Mucosa of stomach (tissue), 1 donor: ENCODE measurements around the gene PIK3C2B.

Source experiments
- H3K27me3 ChIP-seq: one replicate; pipeline ENCODE4 v1.7.0; 2013; ENCODE audit warnings: mild to moderate bottlenecking, low read length; ENCODE audit not compliant: control insufficient read depth, insufficient read depth
- H3K36me3 ChIP-seq: one replicate; pipeline ENCODE4 v1.7.0; 2013; ENCODE audit warnings: low read length; ENCODE audit not compliant: control insufficient read depth, insufficient read depth
- H3K4me1 ChIP-seq: one replicate; pipeline ENCODE4 v1.7.0; 2013; ENCODE audit warnings: mild to moderate bottlenecking, low read length; ENCODE audit not compliant: control insufficient read depth, insufficient read depth
- H3K4me3 ChIP-seq: one replicate; pipeline ENCODE4 v1.7.0; 2013; ENCODE audit warnings: low read length
- H3K9ac ChIP-seq: one replicate; pipeline ENCODE4 v1.7.0; 2013; ENCODE audit warnings: mild to moderate bottlenecking, low read length, moderate library complexity
- H3K9me3 ChIP-seq: one replicate; pipeline ENCODE4 v1.7.0; 2013; ENCODE audit warnings: mild to moderate bottlenecking, low read length, moderate library complexity; ENCODE audit not compliant: control insufficient read depth
- donor health status: Pancreatic carcinoma.

Gene PIK3C2B

GRCh38 chr1:204472660-204473059 is 21.9 kb downstream of the PIK3C2B start:
- Histone ChIP-seq H3K36me3 (peaks cover 8% of the 10 kb centered on the region), H3K27me3 (no peaks in the 10 kb centered on the region), H3K4me1 (peaks cover 16% of the 10 kb centered on the region), H3K9me3 (no peaks in the 10 kb centered on the region), H3K9ac (no peak overlapping the region), H3K4me3 (no peak overlapping the region)

- Histone ChIP-seq H3K4me1 (peaks cover 6% of the 10 kb centered on the region), H3K36me3 (peaks cover 8% of the 10 kb centered on the region), H3K4me3 (no peak overlapping the region), H3K9me3 (no peaks in the 10 kb centered on the region), H3K27me3 (no peaks in the 10 kb centered on the region), H3K9ac (no peak overlapping the region)
Measured at GRCh38 chr1:204471687-204472086, 22.9 kb downstream of the PIK3C2B start.

- peaks cover 8% of the 10 kb centered on the region for H3K36me3 ChIP-seq
- no peaks in the 10 kb centered on the region for H3K9me3 ChIP-seq
- H3K4me1 ChIP-seq, result peaks cover 16% of the 10 kb centered on the region
- no peak overlapping the region for H3K4me3 ChIP-seq
- no peak overlapping the region for H3K9ac ChIP-seq
- no peaks in the 10 kb centered on the region for H3K27me3 ChIP-seq
Measured at GRCh38 chr1:204469304-204469703, 25.3 kb downstream of the PIK3C2B start.

GRCh38 chr1:204468766-204469302 is 25.8 kb downstream of the PIK3C2B start:
- Histone ChIP-seq H3K27me3 (no peaks in the 10 kb centered on the region), H3K36me3 (peaks cover 12% of the 10 kb centered on the region), H3K9me3 (no peaks in the 10 kb centered on the region), H3K4me1 (peaks cover 16% of the 10 kb centered on the region), H3K4me3 (no peak overlapping the region), H3K9ac (no peak overlapping the region)

- Histone ChIP-seq H3K36me3 (peaks cover 13% of the 10 kb centered on the region), H3K4me1 (peaks cover 16% of the 10 kb centered on the region), H3K9me3 (no peaks in the 10 kb centered on the region), H3K4me3 (no peak overlapping the region), H3K9ac (no peak overlapping the region), H3K27me3 (no peaks in the 10 kb centered on the region)
Measured at GRCh38 chr1:204468206-204468605, 26.4 kb downstream of the PIK3C2B start.

- Histone ChIP-seq H3K4me1 (peaks cover 16% of the 10 kb centered on the region), H3K9ac (peak overlapping the region; percentile 3), H3K4me3 (no peak overlapping the region), H3K9me3 (no peaks in the 10 kb centered on the region), H3K27me3 (no peaks in the 10 kb centered on the region), H3K36me3 (peaks cover 17% of the 10 kb centered on the region)
Measured at GRCh38 chr1:204466416-204467405, 27.9 kb downstream of the PIK3C2B start.

- no peak overlapping the region for H3K9ac ChIP-seq
- peaks cover 16% of the 10 kb centered on the region for H3K4me1 ChIP-seq
- H3K27me3 ChIP-seq, result no peaks in the 10 kb centered on the region
- no peak overlapping the region for H3K4me3 ChIP-seq
- no peaks in the 10 kb centered on the region for H3K9me3 ChIP-seq
- peaks cover 19% of the 10 kb centered on the region for H3K36me3 ChIP-seq
Measured at GRCh38 chr1:204465546-204466415, 28.8 kb downstream of the PIK3C2B start.

GRCh38 chr1:204464701-204465100 is 29.9 kb downstream of the PIK3C2B start:
- Histone ChIP-seq H3K36me3 (peaks cover 20% of the 10 kb centered on the region), H3K4me1 (peaks cover 16% of the 10 kb centered on the region)

GRCh38 chr1:204464187-204464631 is 30.4 kb downstream of the PIK3C2B start:
- Histone ChIP-seq H3K4me1 (peaks cover 16% of the 10 kb centered on the region), H3K9ac (no peak overlapping the region), H3K9me3 (no peaks in the 10 kb centered on the region), H3K27me3 (no peaks in the 10 kb centered on the region), H3K4me3 (no peak overlapping the region), H3K36me3 (peaks cover 25% of the 10 kb centered on the region)

More at GRCh38 chr1:204464701-204465100, 29.9 kb downstream of the PIK3C2B start:
- H3K9ac ChIP-seq, result no peak overlapping the region
- no peak overlapping the region for H3K4me3 ChIP-seq
- H3K9me3 ChIP-seq, result no peaks in the 10 kb centered on the region
- H3K27me3 ChIP-seq, result no peaks in the 10 kb centered on the region

GRCh38 chr1:204463125-204464060 is 31.2 kb downstream of the PIK3C2B start:
- Histone ChIP-seq H3K4me1 (peaks cover 16% of the 10 kb centered on the region), H3K27me3 (no peaks in the 10 kb centered on the region), H3K9ac (no peak overlapping the region), H3K9me3 (no peaks in the 10 kb centered on the region), H3K4me3 (no peak overlapping the region), H3K36me3 (peaks cover 22% of the 10 kb centered on the region)

- peak overlapping the region; percentile 9 for H3K9ac ChIP-seq
- H3K4me1 ChIP-seq, result peaks cover 16% of the 10 kb centered on the region
- H3K36me3 ChIP-seq, result peaks cover 18% of the 10 kb centered on the region
- no peaks in the 10 kb centered on the region for H3K27me3 ChIP-seq
- H3K9me3 ChIP-seq, result no peaks in the 10 kb centered on the region
- no peak overlapping the region for H3K4me3 ChIP-seq
Measured at GRCh38 chr1:204462229-204462561, 32.4 kb downstream of the PIK3C2B start.
